Astrocyte of the spinal cord (primary cell): Measurements from ENCODE around the gene CIAO2A.

Experiments used
- DNase-seq: peaks from one replicate; pipeline ENCODE4 v3.0.0; 2011; ENCODE audit warnings: low read depth, low spot score
- H3K4me3 ChIP-seq: 2 replicates; pipeline ENCODE4 v1.5.1; 2011; ENCODE audit warnings: low read depth, mild to moderate bottlenecking, low read length, moderate library complexity
- in situ Hi-C: cut with HindIII; loops from 2 replicates; pipeline ENCODE4 v1.10.0; 2017; ENCODE audit warnings: low sequenced_read_pairs
- TF ChIP-seq, protein P1 (sequence below): IDR thresholded peaks from 2 replicates; pipeline ENCODE4 v1.5.1; 2012; ENCODE audit warnings: low read depth, mild to moderate bottlenecking, low read length, inconsistent platforms

The CIAO2A gene

GRCh38 chr15:64071931-64072765, 21.5 kb downstream of the CIAO2A start:
- in situ Hi-C loops: no loop called here
- TF ChIP-seq, protein P1, sequence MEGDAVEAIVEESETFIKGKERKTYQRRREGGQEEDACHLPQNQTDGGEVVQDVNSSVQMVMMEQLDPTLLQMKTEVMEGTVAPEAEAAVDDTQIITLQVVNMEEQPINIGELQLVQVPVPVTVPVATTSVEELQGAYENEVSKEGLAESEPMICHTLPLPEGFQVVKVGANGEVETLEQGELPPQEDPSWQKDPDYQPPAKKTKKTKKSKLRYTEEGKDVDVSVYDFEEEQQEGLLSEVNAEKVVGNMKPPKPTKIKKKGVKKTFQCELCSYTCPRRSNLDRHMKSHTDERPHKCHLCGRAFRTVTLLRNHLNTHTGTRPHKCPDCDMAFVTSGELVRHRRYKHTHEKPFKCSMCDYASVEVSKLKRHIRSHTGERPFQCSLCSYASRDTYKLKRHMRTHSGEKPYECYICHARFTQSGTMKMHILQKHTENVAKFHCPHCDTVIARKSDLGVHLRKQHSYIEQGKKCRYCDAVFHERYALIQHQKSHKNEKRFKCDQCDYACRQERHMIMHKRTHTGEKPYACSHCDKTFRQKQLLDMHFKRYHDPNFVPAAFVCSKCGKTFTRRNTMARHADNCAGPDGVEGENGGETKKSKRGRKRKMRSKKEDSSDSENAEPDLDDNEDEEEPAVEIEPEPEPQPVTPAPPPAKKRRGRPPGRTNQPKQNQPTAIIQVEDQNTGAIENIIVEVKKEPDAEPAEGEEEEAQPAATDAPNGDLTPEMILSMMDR: no peak
- DNase-seq: no peak
- no peak overlapping the region for H3K4me3 ChIP-seq

DNA sequence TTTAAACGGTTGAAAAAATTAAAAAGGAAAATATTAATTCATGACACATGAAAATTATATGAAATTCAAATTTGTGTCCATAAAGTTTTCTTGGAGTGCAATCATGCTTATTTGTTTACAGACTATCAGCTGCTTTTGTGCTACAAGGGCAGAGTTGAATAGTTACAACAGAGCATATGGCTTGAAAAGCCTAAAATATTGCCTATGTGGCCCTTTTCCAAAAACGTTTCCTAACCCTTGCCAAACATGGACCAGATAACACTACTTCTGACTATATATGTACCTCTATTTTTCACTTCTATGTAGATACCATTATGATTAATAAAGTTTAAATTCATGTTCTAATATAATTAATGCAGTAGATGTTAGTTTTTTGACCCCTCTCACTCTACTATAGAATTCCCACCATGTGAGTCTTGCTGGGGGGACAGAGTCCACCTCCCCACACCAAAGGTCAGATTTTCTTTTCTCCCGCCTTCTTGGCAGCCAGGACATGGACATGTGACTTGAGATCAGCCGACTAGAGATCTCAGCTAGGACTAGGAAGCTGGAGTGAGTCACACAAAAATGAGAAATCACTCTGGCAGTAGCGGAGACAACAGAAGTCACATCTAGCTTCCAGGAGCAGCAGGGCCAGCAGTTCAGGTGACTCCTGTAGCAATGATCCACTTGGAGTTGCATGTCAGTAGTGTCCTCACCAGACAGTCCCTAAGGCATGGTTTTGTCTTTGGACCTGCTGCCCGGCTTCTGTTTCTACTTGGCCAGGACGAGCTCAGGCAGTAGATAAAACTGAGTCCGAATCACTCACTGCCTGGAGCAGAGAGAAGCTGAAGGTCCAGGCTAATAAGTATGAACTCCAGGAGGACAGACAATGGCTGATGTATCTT, 22.4 kb downstream of the CIAO2A start:
- DNase-seq: peak; percentile 58
- TF ChIP-seq, protein P1: no peak
- no peak overlapping the region for H3K4me3 ChIP-seq
- in situ Hi-C loops: no loop called here

- DNase-seq: no peak
- H3K4me3 ChIP-seq: no peak overlapping the region
- in situ Hi-C loops: no loop called here
- TF ChIP-seq, protein P1: no peak
Observed at GRCh38 chr15:64070106-64070505, 23.5 kb downstream of the CIAO2A start.

DNA sequence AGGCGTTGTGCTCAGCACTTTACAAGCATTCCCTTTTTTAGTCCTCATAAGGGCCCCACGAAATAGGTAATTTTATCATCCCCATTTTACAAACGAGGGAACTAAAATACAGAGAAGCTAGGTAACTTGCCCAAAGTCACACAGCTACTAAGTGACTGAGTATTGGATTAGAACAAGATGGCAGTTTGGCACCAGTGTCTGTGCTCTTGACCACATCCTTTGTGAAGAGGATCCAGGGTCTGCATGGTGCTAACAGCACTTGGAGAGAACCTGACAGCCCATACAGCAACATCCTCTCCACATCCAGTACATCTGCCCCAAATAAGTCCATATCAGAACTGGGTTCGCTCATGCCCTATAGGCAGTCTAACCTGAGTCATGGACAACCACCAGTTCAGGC, 25.5 kb downstream of the CIAO2A start:
- no peak for DNase-seq
- no peak overlapping the region for H3K4me3 ChIP-seq

GRCh38 chr15:64067564-64068030, 26.0 kb downstream of the CIAO2A start:
- H3K4me3 ChIP-seq: no peak overlapping the region
- peak; percentile 46 for DNase-seq
- in situ Hi-C loops: no loop called here
- TF ChIP-seq, protein P1: peak; percentile 79

More for the DNA sequence above, 25.5 kb downstream of the CIAO2A start:
- TF ChIP-seq, protein P1: no peak
- in situ Hi-C loops: no loop called here

- in situ Hi-C loops: no loop called here
- no peak overlapping the region for H3K4me3 ChIP-seq
- DNase-seq: no peak
- TF ChIP-seq, protein P1: no peak
Observed at GRCh38 chr15:64066451-64066850, 27.2 kb downstream of the CIAO2A start.
